ENCODE results near the gene NF2.

- TF ChIP-seq CTCF (IDR thresholded peaks at IDR 0.05): no peak
- TF ChIP-seq POLR2AphosphoS5 (IDR thresholded peaks at IDR 0.05; ENCODE audit: low read depth, low read length): no peak
- no peak for TF ChIP-seq TCF7L2 (IDR thresholded peaks at IDR 0.05; ENCODE audit: low read depth, low read length)
Observed at GRCh38 chr22:29673361-29674066, 70.1 kb downstream of the NF2 start.
